C4-2B (cell line): ENCODE measurements around the gene C5orf24.
"Not testable (repeated sequence)": the region's sequence is repeated elsewhere in the genome, so short reads cannot be mapped to it uniquely, and the experiment has no call there.

Experiments
- CTCF ChIP-seq: fragments of 450-650 bp; conservative IDR thresholded peaks from 2 replicates; pipeline ENCODE4 v1.5.1; 2017; ENCODE audit warnings: mild to moderate bottlenecking
- ZFX ChIP-seq: fragments of 450-650 bp; IDR thresholded peaks from 2 replicates; pipeline ENCODE4 v1.6.1; 2017

DNA sequence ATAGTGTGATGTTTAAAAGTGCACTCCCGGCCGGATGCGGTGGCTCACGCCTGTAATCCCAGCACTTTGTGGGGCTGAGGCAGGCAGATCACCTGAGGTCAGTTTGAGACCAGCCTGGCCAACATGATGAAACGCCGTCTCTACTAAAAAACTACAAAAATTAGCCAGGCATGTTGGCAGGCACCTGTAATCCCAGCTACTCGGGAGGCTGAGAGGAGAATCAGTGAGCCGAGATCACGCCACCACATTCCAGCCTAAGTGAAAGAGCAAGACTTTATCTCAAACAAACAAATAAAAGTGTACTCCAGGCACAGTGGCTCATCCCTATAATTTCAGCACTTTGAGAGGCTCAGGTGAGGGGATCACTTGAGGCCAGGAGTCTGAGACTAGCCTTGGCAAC is 7.4 kb upstream of the C5orf24 start:
- not testable (repeated sequence) for TF ChIP-seq CTCF, ZFX
